ENCODE measurements around the gene LTBP1.

DNA sequence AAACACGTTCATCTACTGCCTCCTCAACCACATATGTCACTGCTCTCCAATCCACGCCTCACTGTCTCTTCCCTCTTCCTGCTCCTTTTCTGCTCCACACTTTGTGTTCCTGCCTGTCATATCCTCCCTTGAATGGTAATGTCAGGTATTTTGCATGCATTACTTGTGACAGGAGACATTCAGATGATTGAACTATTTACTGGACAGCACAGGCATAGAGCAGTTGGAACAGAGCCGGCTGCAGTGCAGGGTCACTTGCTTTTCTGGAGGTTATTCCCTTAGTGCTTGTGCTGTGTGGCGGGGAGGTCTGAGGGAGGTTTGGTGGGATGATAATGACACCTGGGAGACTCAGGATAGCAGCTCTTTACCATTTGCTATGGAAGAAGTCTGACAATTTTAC lies 93.8 kb downstream of the LTBP1 start:
- TF ChIP-seq, protein P1, sequence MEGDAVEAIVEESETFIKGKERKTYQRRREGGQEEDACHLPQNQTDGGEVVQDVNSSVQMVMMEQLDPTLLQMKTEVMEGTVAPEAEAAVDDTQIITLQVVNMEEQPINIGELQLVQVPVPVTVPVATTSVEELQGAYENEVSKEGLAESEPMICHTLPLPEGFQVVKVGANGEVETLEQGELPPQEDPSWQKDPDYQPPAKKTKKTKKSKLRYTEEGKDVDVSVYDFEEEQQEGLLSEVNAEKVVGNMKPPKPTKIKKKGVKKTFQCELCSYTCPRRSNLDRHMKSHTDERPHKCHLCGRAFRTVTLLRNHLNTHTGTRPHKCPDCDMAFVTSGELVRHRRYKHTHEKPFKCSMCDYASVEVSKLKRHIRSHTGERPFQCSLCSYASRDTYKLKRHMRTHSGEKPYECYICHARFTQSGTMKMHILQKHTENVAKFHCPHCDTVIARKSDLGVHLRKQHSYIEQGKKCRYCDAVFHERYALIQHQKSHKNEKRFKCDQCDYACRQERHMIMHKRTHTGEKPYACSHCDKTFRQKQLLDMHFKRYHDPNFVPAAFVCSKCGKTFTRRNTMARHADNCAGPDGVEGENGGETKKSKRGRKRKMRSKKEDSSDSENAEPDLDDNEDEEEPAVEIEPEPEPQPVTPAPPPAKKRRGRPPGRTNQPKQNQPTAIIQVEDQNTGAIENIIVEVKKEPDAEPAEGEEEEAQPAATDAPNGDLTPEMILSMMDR (conservative IDR thresholded peaks at IDR 0.05) = no peak
- no peak for TF ChIP-seq EZH2 (IDR thresholded peaks at IDR 0.05; ENCODE audit: low read depth)
